Activated CD4-positive, alpha-beta T cell treated with anti-CD3 and anti-CD28 coated beads, Interleukin-10, Interleukin-2, amounts not matched to agents 100 ng/mL and 50 ng/mL, durations not matched to agents 16 hours and 8 hours (primary cell): ENCODE results near the gene SLC25A14.
"Not testable (repeated sequence)": the region's sequence is repeated elsewhere in the genome, so short reads cannot be mapped to it uniquely, and the experiment has no call there.

Source experiments
- DNase-seq: peaks from one replicate; pipeline ENCODE4 v3.0.0-alpha.2; 2020

Gene SLC25A14, protein sequence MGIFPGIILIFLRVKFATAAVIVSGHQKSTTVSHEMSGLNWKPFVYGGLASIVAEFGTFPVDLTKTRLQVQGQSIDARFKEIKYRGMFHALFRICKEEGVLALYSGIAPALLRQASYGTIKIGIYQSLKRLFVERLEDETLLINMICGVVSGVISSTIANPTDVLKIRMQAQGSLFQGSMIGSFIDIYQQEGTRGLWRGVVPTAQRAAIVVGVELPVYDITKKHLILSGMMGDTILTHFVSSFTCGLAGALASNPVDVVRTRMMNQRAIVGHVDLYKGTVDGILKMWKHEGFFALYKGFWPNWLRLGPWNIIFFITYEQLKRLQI

DNA sequence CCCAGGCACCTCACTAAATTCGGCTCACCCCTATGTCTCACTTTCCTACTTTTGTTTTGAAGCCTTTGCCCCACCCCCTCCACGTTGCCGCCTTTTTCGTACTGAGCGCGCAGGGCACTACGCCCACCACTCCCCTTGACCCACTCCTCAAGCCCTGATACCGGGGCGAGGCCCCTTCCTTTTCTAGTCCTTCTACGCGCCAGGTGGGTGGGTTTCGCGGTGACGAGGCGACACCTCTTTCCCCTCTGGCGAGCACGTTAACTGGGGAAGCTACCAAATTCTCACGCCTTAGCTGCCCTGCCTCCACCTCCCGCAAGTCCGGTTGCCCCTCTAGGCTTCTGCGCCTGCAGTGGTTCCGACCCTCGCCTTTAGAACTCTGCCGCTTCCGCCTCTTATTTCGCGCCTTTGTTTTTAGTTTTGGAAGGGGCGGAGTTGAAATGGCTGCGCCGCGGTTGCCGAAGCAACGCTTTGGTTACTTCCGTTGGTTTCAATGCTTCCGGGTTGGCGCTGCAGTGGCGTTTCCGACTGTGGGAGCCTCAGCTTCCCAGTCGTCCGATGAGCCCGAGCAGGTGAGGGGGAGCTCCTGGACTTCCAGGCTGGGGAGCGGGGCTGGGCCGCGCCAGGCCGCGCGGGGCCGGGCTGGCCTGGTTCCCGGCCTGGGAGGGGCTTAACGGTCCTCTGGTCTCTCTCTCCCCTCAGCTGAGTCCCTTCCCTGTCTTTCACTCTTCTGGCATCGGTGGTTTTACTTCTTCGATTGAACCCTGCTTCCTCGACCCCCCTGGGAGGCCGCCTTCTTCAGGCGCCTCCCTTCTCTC, at the start of gene SLC25A14:
TSS of gene SLC25A14 (plus strand) at position 512 of the 815 bp plus-strand sequence. CDS start 360 bp downstream, outside the sequence.
- peak; percentile 77 for DNase-seq

DNA sequence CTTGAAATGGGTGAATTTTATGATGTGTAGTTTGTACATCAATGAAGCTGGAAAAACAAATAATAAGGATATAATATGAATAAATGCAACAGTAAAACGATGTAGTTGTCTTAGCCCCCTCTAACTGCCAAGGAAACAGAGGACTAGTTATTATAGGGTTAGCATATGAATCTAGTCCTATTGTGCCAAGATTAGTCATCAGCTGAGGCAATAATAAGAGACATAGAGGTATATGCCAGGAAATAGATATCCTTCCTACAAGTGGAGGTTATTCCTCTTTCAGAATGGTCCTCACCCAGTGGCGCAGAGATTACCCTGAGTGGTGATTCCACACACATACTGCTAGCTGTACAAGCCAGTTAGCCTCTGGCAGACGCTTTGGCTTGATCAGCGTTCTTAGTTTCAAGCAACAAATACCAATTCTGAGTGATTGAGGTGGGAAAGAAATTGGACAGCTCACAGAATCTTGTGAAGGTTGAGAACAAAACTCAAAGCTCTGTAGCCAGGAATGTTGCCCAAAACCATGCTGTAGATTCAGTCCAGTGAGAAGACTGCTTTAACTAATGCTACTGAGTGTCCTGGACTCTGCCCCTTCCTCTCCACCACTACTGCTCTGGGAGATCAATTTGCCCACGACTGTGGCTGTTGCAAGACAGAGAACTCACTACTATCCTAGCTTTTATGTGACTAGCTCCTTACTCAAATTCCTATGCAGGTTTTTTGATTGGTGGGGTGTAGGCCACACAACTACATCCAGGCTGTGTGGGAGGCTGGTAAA, 44.0 kb upstream of the SLC25A14 start:
- no peak for DNase-seq

DNA sequence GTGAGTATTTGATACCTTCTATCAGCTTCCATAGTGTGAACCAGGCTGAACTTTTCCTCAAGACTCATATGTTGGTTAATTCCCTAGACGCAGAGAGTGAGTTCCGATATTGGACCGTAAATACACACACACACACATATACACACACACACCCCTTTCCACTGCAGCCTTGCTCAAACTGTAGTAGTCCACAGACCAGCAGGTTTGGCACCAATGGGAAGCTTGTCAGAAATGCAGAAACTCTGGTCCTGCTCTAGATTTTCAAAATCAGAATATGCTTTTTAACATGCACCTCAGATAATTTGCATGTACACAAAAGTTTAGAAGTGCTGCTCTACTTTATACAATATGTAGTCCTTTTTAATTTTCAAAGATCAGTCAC, 43.4 kb upstream of the SLC25A14 start:
- DNase-seq: no peak

DNA sequence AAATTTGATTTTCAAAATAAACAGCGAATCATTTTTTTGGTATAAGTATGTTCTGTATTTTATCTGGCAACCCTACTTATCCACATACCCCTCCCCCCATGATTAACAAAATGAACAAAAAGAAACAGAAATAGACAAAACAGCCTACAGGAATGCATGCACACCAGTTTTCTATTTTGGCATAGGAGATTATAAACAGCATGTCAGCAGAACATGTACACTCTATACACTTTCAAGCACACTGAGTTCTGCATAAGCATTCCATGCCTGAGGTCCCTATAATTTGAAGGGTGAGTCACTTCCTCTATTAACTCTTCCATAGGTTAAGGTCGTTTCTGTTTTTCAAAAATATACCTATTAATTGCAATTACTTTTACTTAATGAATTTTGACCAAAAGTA, 43.0 kb upstream of the SLC25A14 start:
- no peak for DNase-seq

DNA sequence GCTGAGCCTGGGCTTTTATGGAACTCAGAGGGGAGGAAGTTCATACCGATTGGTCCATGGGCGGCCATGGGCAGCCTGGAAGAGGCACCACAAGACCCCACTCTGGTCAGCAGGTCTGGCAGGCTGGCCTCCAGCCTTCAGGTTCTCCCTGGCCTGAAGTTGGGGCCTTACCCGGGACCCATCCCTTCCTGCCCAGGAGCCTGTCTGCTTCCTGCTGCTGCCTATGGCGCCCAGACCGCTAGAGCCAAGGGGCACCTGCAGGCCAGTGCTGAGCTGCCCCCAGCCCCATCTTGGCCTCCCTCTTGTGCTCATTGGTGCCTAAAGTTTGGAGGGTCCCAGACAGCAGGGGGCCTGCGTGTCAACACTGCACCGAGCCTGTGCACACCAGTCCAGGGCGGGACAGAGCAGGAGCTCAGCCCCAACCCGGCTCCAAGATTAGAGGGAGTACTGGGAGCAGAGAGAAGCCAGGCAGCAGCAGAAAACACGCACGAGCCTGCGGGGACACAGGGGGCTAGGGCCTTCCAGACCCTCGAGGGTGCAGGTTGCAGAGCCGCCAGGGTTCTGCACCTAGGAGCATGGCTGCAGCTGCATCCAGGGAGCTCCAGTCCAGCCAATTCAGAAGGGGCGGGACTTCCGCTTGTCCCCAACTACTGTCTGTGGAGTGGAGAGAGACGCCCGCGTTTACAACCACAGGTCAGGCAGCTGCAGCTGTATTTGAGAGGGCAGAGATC, 40.3 kb upstream of the SLC25A14 start:
- no peak for DNase-seq

DNA sequence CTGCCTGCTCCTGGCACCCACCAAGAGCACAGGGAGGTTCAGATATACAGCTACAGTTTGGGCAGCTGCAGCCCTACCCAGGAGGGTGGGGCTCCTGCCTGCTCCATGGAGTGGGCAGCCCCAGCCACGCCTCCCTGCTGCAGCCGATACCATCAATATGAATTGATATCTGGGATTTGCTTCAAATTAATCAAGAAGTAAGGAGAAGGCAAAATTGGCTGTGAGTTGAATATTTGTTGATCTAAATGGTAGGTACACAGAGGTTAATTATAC, 39.8 kb upstream of the SLC25A14 start:
- DNase-seq: no peak

DNA sequence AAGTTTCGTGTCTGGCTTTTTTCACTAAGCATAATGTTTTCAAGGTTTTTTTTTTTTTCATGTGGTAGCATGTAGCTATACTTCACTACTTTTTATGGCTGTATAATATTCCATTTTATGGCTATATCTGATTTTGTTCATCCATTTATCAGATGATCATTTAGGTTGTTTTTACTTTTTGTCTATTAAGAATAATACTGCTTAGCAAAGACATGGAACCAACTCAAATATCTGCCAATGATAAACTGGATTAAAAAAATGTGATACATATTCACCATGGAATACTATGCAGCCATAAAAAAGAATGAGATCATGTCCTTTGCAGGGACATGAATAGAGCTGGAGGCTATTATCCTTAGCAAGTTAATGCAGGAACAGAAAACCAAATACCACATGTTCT, 38.3 kb upstream of the SLC25A14 start:
- DNase-seq: no peak

DNA sequence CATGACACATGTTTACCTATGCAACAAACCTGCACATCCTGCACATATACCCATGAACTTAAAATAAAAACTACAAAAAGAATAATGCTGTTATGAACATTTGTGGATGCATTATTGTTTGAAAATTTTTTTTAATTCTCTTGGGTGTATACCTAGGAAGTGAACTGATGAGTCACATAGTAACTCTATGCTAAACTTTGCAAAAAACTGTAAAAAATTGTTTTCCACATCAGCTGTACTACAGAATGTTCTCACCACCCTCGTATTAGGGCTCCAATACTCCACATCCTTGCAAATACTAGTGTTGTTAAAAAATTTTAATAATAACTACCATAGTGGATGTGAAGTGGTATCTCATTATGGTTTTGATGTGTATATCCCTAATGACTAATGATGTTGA, 37.7 kb upstream of the SLC25A14 start:
- DNase-seq: no peak

DNA sequence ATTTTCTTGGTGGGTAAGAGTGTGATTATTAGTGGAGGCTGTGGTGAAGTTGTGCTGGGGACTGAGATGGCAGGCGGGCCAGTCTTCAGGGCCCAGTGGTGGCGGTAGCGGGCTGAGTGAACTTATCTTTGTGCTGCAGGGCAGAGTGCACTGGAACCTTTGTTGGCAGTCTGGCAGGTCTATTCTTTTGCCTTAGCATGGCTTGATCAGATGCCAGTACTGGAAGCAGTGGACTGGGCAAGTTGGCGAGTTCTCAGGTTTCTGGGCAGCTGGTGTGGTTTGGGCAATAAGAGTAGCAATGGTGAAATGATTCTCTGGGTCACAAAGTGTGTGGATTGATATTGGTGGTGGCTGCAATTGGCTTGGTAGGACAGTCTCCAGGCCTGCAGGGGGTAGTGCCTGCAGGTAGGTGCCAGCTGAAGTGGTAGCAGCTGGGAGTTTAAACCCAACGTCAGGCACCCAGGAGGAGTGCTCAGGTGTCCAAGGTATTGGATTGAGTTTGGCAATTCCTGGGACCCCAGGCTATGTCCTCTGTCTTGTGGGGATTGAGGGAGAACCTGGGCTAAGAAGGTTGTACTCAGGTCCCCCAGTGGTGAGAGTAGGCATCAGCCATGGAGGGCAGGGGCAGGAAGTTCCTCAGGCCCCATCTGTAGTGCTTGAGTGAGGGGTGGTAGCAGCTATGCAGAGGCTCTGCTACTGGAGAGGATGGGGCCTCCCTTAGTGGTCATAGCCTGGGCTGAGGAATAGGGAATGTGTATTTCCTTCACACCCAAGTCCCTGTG, 34.9 kb upstream of the SLC25A14 start:
- no peak for DNase-seq

DNA sequence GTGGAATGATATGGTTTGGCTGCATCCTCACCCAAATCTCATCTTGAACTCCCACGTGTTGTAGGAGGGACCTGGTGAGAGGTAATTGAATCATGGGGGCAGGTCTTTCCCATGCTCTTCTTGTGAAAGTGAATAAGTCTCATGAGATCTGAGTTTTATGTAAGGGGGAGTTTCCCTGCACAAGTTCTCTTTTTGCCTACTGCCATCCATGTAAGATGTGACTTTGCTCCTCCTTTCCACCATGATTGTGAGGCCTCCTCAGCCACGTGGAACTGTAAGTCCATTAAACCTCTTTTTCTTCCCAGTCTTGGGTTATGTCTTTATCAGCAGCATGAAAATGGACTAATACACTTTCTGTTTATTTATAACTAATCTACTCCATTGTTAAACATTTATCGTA, 19.8 kb upstream of the SLC25A14 start:
- DNase-seq: not testable (repeated sequence)

DNA sequence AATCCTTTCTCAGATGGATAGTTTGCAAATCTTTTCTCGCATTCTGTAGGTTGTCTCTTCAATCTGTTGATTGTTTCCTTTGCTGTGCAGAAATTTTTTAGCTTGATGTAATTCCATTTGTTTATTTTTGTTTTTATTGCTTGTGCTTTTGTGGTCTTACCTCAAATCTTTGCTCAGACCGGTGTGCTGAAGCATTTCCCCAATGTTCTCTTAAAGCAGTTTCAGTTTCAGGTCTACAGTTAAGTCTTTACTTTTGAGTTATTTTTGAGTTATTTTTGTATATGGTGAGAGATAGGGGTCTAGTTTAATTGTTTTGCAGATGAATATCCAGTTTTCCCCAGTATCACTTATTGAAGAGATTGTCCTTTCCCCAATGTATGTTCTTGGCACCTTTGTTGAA, 18.2 kb upstream of the SLC25A14 start:
- DNase-seq: no peak

DNA sequence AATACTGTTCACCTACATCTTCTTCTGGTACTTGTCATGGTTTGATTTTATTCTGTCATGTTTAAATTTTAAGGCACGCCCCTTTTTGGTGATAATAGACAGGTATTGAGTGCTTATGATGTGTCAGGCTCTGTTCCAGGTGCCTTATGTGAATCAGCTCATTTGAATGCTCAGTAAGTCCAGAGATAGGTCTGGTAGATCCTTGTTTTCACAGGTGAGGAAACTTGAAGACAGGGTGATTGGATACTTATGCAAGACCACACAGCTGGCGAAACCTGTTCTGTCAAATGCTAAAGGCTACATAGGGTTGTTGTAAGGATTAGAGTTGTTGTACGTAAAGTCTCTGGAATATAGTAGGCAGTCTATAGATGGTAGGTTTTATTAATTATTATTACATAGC, 9.6 kb upstream of the SLC25A14 start:
- no peak for DNase-seq

DNA sequence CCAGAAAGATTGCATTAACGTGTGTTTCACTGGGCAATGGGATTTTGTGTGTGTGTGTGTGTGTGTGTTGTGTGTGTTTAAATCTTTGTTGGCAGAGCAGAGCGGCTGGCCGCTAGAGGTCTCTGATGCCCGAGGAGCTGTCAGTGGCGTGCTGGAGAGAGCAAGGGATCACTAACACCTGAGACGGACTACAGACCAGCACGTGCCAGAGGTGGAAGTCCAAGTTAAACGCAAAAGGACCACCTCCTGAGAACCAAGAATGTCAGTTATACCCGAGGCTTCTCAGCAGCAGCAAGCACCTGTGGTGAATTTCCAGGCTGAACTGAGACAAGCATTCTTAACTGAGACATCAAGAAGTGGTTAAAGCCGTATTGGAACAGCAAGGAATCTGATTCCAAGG, 9.0 kb upstream of the SLC25A14 start:
- DNase-seq: peak; percentile 61

DNA sequence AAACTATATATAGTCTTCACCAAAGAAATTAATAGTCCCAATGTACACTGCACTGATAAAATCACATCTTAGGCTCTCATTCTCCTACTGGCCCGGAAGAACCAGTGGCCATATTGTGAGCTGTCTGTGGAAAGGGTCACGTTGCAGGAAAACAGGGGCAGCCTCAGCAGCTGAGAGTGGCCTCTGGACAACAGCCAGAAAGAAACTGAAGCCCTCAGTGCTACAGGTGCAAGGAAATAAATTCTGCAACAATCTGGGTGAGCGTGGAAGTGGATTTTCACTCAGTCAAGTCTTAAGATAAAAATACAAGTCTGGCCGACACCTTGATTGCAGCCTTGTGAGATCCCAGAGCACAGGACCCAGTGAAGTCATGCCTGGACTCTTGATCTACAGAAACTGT, 3.2 kb upstream of the SLC25A14 start:
- no peak for DNase-seq

DNA sequence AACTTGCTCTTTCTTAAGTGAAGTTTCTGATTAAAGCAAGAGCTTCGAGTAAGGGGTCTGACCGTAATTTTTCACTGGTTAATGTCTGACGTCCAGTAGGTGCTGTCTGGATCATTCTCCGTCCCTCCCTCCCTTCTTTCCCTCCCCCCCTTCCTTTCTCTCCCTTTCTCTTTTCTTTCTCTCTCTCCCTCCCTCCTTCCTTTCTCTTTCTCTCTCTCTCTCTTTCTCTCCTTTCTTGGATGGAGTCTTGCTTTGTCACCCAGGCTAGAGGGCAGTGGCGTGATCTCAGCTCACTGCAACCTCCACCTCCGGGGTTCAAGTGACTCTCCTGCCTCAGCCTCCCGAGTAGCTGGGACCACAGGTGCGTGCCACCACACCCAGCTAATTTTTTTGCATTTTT, 850 bp upstream of the SLC25A14 start:
- DNase-seq: not testable (repeated sequence)

DNA sequence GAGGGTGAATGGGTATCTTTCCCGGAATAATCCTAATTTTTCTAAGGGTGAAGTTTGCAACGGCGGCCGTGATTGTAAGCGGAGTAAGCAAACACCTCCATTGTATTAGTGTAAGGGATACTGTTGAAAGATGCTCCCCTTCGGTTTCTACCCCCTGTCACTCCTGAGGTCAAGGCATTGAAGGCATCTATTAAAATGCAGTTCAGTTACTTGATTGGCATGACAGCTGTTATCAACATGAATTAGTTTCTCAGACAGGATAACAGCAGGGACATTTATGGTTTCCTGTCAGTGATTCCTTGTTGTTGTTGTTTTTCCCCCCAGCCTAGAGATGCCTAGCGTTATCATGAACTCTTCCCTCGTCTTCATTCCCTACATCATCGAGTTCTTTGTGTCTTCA, 552 bp downstream of the SLC25A14 start:
- DNase-seq: no peak

DNA sequence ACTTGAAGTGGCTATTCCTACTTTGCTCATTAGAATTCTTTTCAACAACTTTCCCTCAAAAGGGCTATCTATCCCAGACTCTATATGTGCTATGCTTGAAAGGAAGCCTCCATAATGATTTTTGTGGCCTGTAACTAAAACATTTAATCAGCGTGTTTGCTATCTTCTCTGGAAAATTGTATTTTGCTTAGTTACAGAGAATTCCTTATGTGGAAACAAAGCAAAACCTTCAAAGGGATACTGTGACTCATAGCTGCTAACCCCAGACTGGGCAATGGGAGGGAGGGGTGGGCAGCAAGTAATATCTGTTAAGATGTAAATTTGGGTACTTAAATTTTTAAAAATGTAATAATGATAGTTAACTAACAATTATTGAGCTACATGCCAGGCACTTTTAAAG, 3.7 kb downstream of the SLC25A14 start:
- DNase-seq: no peak

DNA sequence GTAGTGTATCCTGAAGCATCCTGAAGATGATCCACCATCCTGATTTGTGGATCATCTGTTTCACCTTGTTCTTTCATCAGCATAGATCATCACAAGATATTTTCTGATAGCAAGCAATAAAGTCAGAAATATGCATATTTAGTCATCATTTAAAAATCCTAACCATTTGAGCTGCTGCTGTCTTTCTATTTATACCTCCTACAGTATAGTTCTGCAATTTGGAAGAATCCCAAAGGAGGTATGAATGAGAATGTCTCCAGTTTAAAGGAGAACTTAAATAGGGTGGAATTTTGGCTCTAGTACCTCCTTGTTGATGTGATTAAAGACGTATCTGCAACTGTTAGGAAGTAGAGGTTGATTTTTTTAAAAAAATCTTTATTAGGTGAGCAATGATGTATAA, 7.6 kb downstream of the SLC25A14 start:
- no peak for DNase-seq

DNA sequence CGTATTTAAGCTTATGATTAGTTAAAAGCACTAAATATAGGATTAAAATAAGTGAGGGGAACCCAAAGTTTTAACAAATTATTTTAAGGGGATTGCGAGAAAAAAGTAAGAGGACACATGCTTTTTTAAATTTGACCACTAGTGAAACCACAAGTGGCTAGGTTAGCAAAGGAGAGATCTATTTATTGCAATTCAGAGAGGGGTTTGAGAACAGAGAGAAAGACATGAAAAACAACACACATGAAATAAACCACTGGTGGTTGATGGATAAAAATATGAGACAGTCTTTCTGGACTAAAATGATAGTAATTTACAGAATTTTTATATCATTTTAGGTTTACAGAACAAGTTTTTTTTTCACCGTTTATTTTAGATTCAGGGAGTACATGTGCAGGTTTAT, 11.8 kb downstream of the SLC25A14 start:
- DNase-seq: no peak

DNA sequence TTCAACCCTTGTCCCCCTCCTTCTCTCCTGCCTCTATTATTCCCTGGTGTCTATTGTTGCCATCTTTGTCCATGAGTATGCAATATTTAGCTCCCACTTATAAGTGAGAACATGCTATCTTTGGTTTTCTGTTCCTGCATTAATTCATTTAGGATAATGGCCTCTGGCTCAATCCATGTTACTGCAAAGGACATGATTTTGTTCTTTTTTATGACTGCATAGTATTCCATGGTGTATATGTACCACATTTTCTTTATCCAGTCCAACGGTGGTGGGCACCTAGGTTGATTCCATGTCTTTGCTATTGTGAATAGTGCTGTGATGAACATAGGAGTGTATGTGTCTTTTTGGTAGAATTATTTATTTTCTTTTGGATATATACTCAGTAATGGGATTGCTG, 12.3 kb downstream of the SLC25A14 start:
- not testable (repeated sequence) for DNase-seq

DNA sequence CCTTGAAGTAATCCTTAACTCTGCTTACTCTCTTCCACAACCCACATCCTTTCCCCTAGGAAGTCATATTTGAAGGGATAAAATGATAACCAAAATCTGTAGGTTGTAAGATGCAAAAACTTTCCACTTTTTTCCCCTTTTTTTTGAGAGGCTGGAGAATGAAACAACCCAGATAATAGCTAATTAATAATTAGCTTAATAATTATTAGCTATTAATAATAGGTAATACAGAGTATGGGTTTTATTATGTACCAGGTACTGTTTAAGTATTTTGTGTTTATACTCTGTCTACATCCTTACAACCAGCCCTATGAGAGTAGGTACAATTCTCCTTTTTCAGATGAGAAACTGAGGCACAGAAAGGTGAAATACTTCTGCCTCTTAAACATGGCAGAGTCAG, 36.4 kb downstream of the SLC25A14 start:
- DNase-seq: no peak

DNA sequence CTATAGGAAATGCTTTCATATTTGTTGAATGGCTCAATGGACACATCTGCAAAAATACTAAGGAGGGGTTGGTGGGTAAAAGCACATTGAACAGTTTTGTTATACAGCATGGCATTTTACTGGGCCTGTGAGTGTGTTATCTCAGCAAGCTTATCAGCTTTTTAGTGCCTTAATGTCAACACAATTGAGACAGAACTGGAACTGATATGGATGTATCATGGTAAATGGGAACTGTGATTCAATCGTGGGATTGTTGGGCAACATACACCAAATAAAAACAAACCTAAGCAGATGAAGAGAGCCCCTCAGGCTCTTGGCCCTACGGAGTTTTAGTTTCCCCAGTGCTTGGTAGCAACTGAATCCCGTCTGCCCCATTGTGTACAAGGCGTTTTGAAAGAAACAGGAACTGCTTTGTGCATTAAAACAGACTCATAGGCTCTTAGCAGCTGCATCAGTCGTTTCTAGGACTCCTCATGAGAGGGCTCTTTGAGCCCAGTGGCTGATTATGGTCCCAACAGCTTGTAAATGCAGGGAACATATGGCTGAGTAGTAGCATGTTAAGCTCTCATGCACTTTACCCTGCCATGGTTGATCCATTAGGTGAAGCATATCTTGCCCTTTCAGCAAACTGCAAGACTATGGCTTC, 38.4 kb downstream of the SLC25A14 start:
- no peak for DNase-seq
